ENCODE data around the gene RPH3AL. TPM values are rescaled to one million over a fixed set of nuclear protein-coding genes. Genes with fewer than 3 reads are reported as not detected.

The RPH3AL gene
- total RNA-seq, 4 donors from 2014 or later = 6.3 to 14.4 (median 10.8) TPM

GRCh38 chr17:292531-293382, 59.9 kb downstream of the RPH3AL start:
- no peak for DNase-seq
- Histone ChIP-seq H3K27ac (no peak overlapping the region), H3K4me3 (no peak overlapping the region), H3K4me1 (no peaks in the 10 kb centered on the region), H3K36me3 (no peaks in the 10 kb centered on the region), H3K9me3 (no peaks in the 10 kb centered on the region), H3K27me3 (no peaks in the 10 kb centered on the region)
- in situ Hi-C loops (cut with MboI; ENCODE audit: low sequenced_read_pairs in 4 of 4) (no loop called here), intact Hi-C loops (cut with DNase I; ENCODE audit: low total_unique reads) (no loop called here)
- no peak for ATAC-seq
- TF ChIP-seq POLR2A (IDR thresholded peaks at IDR 0.05) (no peak), CTCF (IDR thresholded peaks at IDR 0.05 in 4 of 5, conservative IDR thresholded peaks at IDR 0.05 in 1 of 5) (no peak)

GRCh38 chr17:292016-292415, 60.6 kb downstream of the RPH3AL start:
- ATAC-seq = no peak
- DNase-seq = no peak
- no peak overlapping the region for H3K4me3 ChIP-seq
- intact Hi-C loops (cut with DNase I; ENCODE audit: low total_unique reads) (no loop called here), in situ Hi-C loops (cut with MboI; ENCODE audit: low sequenced_read_pairs in 4 of 4) (no loop called here)
- TF ChIP-seq CTCF (IDR thresholded peaks at IDR 0.05 in 4 of 5, conservative IDR thresholded peaks at IDR 0.05 in 1 of 5) = no peak
- TF ChIP-seq POLR2A (IDR thresholded peaks at IDR 0.05) = no peak
- no peaks in the 10 kb centered on the region for H3K9me3 ChIP-seq
- no peaks in the 10 kb centered on the region for H3K36me3 ChIP-seq
- no peak overlapping the region for H3K27ac ChIP-seq
- no peaks in the 10 kb centered on the region for H3K4me1 ChIP-seq
- no peaks in the 10 kb centered on the region for H3K27me3 ChIP-seq

- Histone ChIP-seq H3K36me3 (no peaks in the 10 kb centered on the region), H3K27me3 (no peaks in the 10 kb centered on the region), H3K4me1 (no peaks in the 10 kb centered on the region), H3K27ac (no peak overlapping the region), H3K4me3 (no peak overlapping the region), H3K9me3 (no peaks in the 10 kb centered on the region)
- ATAC-seq (no peak), DNase-seq (no peak)
- no peak for TF ChIP-seq POLR2A (IDR thresholded peaks at IDR 0.05)
- no peak for TF ChIP-seq CTCF (IDR thresholded peaks at IDR 0.05 in 4 of 5, conservative IDR thresholded peaks at IDR 0.05 in 1 of 5)
- in situ Hi-C loops (cut with MboI; ENCODE audit: low sequenced_read_pairs in 4 of 4) = no loop called here
- intact Hi-C loops (cut with DNase I; ENCODE audit: low total_unique reads) = no loop called here
Observed at GRCh38 chr17:291587-291986, 61.0 kb downstream of the RPH3AL start.

- no peak for DNase-seq
- intact Hi-C loops (cut with DNase I; ENCODE audit: low total_unique reads) (no loop called here), in situ Hi-C loops (cut with MboI; ENCODE audit: low sequenced_read_pairs in 4 of 4) (no loop called here)
Observed at GRCh38 chr17:290626-291025, 62.0 kb downstream of the RPH3AL start.

More at GRCh38 chr17:290626-291025, 62.0 kb downstream of the RPH3AL start:
- Histone ChIP-seq H3K27me3 (no peaks in the 10 kb centered on the region), H3K36me3 (no peaks in the 10 kb centered on the region), H3K4me1 (no peaks in the 10 kb centered on the region), H3K4me3 (no peak overlapping the region), H3K9me3 (no peaks in the 10 kb centered on the region), H3K27ac (no peak overlapping the region)
- TF ChIP-seq CTCF (IDR thresholded peaks at IDR 0.05 in 4 of 5, conservative IDR thresholded peaks at IDR 0.05 in 1 of 5) = no peak
- TF ChIP-seq POLR2A (IDR thresholded peaks at IDR 0.05) = no peak
- no peak for ATAC-seq

Measured in gastrocnemius medialis (tissue), 4 donors.